ENCODE results near the gene CYP51A1. TPM values are rescaled to one million over a fixed set of nuclear protein-coding genes. Genes with fewer than 3 reads are reported as not detected.
"Not testable (repeated sequence)": the region's sequence is repeated elsewhere in the genome, so short reads cannot be mapped to it uniquely, and the experiment has no call there.

The CYP51A1 gene
- total RNA-seq, 1 experiment from 2014 or later: 52.3 TPM

DNA sequence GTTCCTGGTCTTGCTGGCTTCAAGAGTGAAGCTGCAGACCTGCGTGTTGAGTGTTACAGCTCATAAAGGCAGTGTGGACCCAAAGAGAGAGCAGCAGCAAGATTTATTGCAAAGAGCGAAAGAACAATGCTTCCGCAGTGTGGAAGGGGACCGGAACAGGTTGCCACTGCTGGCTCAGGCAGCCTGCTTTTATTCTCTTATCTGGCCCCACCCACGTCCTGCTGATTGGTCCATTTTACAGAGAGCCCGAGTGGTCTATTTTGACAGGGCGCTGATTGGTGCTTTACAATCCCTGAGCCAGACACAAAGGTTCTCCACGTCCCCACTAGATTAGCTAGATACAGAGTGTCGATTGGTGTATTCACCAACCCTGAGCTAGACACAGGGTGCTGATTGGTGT is 8.5 kb upstream of the CYP51A1 start:
- H3K36me3 ChIP-seq (ENCODE audit: low read depth, low read length); BruUV-seq (replicated peaks); DNase-seq; H3K79me2 ChIP-seq (ENCODE audit: low read length); H3K27ac ChIP-seq (ENCODE audit: low read length); H4K20me1 ChIP-seq (ENCODE audit: low read length); H3K9me3 ChIP-seq (ENCODE audit: low read length); ATAC-seq; H3K9ac ChIP-seq (ENCODE audit: low read length); H3K4me3 ChIP-seq (ENCODE audit: low read length); H3K4me1 ChIP-seq (ENCODE audit: insufficient read depth, low read length); intact Hi-C loops (cut with micrococcal nuclease); CTCF ChIA-PET; H2AFZ ChIP-seq (ENCODE audit: low read length); H3K27me3 ChIP-seq (ENCODE audit: low read length); POLR2A ChIA-PET (ENCODE audit: unreplicated experiment); H3K4me2 ChIP-seq (ENCODE audit: low read length); H3F3A ChIP-seq (ENCODE audit: low read length, unreplicated experiment); H3K9me2 ChIP-seq (replicated peaks; ENCODE audit: low read length): not testable (repeated sequence)

DNA sequence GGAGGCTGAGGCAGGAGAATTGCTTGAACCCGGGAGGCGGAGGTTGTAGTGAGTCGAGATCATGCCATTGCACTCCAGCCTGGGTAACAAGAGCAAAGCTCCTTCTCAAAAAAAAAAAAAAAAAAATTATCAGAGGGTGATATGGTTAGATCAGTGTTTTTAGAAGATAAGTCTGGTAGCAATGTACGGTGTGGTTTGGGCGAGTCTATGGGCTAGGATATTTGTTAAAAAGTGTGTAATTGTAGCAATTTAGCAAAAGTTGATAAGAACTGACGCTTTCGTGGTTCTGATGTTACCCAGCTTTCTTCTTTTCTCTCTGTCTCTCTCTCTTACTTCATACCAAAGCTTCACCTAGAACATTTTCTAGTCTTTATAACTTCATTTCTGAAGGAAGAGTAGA is 6.9 kb upstream of the CYP51A1 start:
- ATAC-seq: no peak
- POLR2A ChIA-PET (ENCODE audit: unreplicated experiment): no interaction called here

GRCh38 chr7:92137557-92137956 is 3.3 kb upstream of the CYP51A1 start:
- no peak overlapping the region for H3K9ac ChIP-seq (ENCODE audit: low read length)
- intact Hi-C loops (cut with micrococcal nuclease): no loop called here
- no peak for TF ChIP-seq EZH2 (IDR thresholded peaks at IDR 0.05; ENCODE audit: low read length, unreplicated experiment)
- TF ChIP-seq, protein P1, sequence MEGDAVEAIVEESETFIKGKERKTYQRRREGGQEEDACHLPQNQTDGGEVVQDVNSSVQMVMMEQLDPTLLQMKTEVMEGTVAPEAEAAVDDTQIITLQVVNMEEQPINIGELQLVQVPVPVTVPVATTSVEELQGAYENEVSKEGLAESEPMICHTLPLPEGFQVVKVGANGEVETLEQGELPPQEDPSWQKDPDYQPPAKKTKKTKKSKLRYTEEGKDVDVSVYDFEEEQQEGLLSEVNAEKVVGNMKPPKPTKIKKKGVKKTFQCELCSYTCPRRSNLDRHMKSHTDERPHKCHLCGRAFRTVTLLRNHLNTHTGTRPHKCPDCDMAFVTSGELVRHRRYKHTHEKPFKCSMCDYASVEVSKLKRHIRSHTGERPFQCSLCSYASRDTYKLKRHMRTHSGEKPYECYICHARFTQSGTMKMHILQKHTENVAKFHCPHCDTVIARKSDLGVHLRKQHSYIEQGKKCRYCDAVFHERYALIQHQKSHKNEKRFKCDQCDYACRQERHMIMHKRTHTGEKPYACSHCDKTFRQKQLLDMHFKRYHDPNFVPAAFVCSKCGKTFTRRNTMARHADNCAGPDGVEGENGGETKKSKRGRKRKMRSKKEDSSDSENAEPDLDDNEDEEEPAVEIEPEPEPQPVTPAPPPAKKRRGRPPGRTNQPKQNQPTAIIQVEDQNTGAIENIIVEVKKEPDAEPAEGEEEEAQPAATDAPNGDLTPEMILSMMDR (conservative IDR thresholded peaks at IDR 0.05; ENCODE audit: low read depth, low read length): no peak
- ChIA-PET POLR2A (ENCODE audit: unreplicated experiment) (no interaction called here), CTCF (interaction anchor here (0.6 kb wide), 1 partner anchor 35 kb away, joined by 3 read pairs; no protein-coding TSS in a partner anchor)
- no peaks in the 10 kb centered on the region for H3K27me3 ChIP-seq (ENCODE audit: low read length)
- H3K4me3 ChIP-seq (ENCODE audit: low read length): no peak overlapping the region
- H3K4me2 ChIP-seq (ENCODE audit: low read length): no peak overlapping the region
- H4K20me1 ChIP-seq (ENCODE audit: low read length): peaks cover 10% of the 10 kb centered on the region
- no peaks in the 10 kb centered on the region for H3F3A ChIP-seq (ENCODE audit: low read length, unreplicated experiment)
- DNase-seq: peak; percentile 3
- no peak for ATAC-seq
- H3K4me1 ChIP-seq (ENCODE audit: insufficient read depth, low read length): peaks cover 14% of the 10 kb centered on the region; the same call in 1 of the 2 replicates
- BruUV-seq (replicated peaks): no TSS peak
- H2AFZ ChIP-seq (ENCODE audit: low read length): no peak overlapping the region
- no peaks in the 10 kb centered on the region for H3K9me2 ChIP-seq (replicated peaks; ENCODE audit: low read length)
- H3K36me3 ChIP-seq (ENCODE audit: low read depth, low read length): no peaks in the 10 kb centered on the region
- peaks cover 17% of the 10 kb centered on the region for H3K79me2 ChIP-seq (ENCODE audit: low read length)
- H3K9me3 ChIP-seq (ENCODE audit: low read length): no peaks in the 10 kb centered on the region
- H3K27ac ChIP-seq (ENCODE audit: low read length): no peak overlapping the region

More for the DNA sequence above, 6.9 kb upstream of the CYP51A1 start:
- Histone ChIP-seq H3K4me2 (ENCODE audit: low read length) (no peak overlapping the region), H3K4me1 (ENCODE audit: insufficient read depth, low read length) (no peaks in the 10 kb centered on the region), H3K36me3 (ENCODE audit: low read depth, low read length) (no peaks in the 10 kb centered on the region), H3K9me3 (ENCODE audit: low read length) (no peaks in the 10 kb centered on the region), H3K4me3 (ENCODE audit: low read length) (no peak overlapping the region), H2AFZ (ENCODE audit: low read length) (no peak overlapping the region), H3K79me2 (ENCODE audit: low read length) (no peaks in the 10 kb centered on the region), H3F3A (ENCODE audit: low read length, unreplicated experiment) (no peaks in the 10 kb centered on the region), H3K9me2 (replicated peaks; ENCODE audit: low read length) (no peaks in the 10 kb centered on the region), H3K27me3 (ENCODE audit: low read length) (no peaks in the 10 kb centered on the region), H4K20me1 (ENCODE audit: low read length) (no peaks in the 10 kb centered on the region), H3K9ac (ENCODE audit: low read length) (no peak overlapping the region), H3K27ac (ENCODE audit: low read length) (no peak overlapping the region)
- DNase-seq: no peak
- TF ChIP-seq, protein P1 (conservative IDR thresholded peaks at IDR 0.05; ENCODE audit: low read depth, low read length): no peak
- TF ChIP-seq EZH2 (IDR thresholded peaks at IDR 0.05; ENCODE audit: low read length, unreplicated experiment) (no peak), EZH2phosphoT487 (IDR thresholded peaks at IDR 0.05; ENCODE audit: borderline replicate concordance, low read length) (no peak)
- CTCF ChIA-PET: no interaction called here
- intact Hi-C loops (cut with micrococcal nuclease): no loop called here
- no TSS peak for BruUV-seq (replicated peaks)

Measured in PC-3 (cell line).